NCI-H146 (cell line): ENCODE results near the gene SLC9A9.

Experiments used
- DNase-seq: peaks from one replicate; lab custom pipeline; 2025; lab: John Stamatoyannopoulos, UW

Gene SLC9A9

DNA sequence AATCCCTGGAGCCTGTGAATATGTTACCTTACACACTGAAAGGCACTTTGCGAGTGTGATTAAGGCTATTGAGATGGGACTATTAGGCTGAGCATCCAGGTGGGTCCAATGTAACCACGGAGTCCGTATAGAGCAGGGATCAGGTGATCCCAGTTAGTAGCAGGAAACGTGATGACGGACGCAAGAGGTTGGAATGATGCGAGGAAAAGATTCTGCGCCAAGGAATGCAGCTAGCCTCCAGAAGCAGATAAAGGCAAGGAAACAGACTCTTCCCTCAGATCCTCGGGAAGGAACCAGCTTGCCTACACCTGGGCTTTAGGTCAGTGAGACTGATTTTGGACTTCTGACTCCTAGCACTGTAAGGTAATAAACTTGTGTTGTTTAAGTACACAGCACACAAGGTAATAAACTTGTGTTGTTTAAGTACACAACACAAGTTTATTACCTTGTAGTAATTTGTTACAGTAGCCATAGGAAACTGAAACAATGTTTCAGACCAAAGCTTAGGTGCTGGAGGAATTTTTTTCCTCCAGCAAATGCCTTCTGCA, 603.7 kb downstream of the SLC9A9 start:
- DNase-seq = no peak

DNA sequence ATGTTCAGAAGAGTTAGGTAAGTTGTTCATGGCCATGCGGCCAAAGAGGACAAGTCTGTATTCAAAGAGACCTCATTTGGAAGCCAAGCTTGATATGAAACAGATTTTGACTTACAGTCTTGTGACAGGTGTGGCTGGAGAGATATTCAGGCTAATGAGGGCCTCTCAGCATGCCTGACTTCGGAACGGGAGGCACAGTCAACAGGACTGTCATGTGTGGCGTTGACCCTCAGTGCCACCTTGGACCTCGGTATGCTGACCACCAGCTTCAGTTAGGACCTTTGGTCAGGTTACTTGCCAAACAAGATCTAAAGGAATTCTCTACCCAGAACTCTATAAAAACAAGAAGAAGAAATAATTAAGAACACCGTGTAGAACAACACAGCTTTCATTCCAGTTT, 604.6 kb downstream of the SLC9A9 start:
- no peak for DNase-seq

- DNase-seq = no peak
Observed at GRCh38 chr3:143242691-143243090, 605.6 kb downstream of the SLC9A9 start.

DNA sequence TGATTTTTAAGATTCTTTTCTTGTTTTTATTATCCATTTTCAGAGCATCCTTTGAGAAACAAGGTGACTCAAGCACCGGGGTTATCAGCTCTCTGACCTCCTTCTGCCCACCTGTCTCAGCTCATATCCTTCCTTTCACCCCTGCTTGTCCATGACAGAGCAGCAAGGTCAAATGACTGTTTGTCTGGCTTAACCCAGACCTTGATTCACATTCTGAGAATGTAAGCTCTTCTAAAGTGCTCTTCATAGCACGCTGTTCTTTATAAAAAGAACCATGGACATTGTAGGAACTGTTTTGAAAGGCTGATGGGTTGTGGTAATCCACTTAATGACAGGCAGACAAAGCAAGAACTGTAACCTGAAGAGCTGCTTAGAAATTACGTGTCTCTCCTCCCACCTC, 606.2 kb downstream of the SLC9A9 start:
- DNase-seq = peak; percentile 66

DNA sequence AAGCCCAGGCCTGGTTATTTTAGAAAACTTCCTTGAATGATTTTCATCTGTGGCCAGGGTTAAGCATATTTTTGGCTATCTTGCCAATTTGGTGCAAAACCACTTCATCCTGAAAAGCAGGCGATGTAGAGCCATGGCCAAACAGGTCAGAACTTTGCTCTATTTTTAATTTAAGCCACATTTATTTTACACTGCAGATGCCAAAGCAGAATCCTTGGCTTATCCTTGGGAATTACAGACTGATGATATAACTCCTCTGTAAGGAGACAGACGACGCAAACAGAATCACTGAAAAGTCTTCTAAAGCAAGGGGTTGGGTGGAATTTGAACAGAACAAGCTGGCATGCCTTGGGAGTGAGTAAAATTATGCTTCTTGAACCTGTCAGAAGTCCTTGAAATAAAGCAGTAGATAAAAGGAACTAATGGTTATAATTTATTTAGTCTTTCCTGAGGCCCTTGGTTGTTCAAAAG, 606.8 kb downstream of the SLC9A9 start:
- no peak for DNase-seq

DNA sequence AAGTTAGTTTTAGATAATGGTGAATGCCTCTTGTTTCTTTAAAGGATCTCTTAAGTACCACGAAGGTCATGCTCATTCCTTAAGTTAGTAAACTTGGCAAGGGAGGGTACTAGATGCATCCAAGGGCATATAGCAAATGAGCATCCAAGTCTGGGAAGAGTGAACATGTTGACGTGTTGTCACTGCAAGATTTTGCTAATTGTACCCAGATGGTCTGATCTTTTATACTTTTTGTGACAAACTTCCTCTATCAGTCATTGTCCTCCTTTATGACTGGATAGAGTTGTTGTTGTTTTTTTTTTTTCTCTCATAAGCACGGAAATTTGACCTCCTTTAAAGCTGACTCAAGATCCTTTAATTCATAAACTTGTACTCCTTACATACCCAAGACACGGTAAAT, 607.4 kb downstream of the SLC9A9 start:
- DNase-seq = no peak

DNA sequence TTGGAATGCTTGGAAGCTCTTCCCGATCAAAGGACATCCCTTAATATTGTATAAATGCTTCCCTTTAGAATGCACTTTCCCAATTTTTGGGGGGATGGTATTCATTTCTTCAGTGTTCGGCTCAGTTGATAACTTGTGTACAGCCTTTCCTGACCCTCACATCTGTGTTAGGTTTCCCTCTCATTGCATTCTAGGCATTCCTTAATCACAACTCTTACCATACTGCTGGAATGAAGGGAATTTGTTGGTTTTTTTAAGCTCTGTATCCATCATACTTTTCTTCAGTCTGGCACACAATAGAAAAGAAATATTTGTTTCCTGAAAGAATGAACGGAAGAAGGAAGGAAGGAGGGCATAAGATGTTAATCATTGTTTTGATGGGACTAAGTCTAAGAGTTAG, 609.2 kb downstream of the SLC9A9 start:
- DNase-seq = no peak

DNA sequence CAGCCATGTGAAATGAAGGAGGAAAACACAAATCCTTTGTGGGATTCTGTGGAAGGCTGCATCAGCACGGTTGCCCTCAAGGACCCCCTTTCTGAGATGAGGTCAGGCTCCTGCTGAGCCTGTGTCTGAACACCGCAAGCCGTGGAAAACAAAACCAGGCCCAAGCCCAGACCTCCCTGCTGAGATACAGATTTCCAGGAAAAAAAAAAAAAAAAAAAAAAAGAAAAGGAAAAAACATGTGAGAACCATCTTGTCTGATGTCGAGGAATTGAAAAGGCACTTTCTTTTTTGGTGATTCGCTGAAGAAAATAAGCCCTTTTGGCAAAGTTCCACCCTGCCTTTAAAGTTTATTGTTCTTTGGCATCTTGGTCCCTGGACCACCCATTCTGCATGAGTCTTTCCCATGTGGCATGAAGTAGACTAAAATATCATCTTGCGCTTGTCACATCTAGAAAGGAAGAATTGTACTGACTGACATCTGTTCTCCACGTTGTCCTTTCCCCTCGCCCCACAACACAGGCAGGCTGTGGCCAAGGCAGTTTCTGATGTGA, 611.1 kb downstream of the SLC9A9 start:
- peak; percentile 32 for DNase-seq

- DNase-seq = no peak
Observed at GRCh38 chr3:143236226-143236964, 611.9 kb downstream of the SLC9A9 start.

DNA sequence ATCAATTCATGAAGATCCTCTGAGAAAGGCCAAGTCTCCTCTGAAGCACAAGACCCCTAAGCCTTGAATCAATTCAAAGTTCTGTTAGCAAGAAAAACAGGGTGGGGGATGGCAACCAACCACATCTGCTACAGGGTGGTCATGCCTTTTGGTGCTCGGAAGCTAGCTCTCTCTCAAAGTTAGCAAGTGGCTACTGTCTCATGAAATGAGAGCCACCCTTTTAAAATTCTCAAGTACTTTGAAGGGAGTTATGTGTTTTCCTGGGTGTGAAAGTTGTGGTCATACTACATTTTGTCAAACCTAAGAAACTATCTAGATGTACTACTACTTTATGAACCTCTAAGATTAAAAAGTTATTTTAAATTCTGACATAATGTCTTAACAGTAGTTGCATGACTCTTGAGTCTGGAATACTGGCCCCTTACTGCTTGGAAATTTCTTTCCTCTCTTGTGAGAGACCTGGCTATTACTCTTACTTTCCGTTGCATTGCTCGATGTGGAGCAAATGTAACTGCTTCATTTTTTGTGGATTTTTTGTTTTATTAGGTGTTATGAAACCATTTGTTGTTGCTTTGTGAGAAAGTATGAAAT, 612.6 kb downstream of the SLC9A9 start:
- DNase-seq = no peak

DNA sequence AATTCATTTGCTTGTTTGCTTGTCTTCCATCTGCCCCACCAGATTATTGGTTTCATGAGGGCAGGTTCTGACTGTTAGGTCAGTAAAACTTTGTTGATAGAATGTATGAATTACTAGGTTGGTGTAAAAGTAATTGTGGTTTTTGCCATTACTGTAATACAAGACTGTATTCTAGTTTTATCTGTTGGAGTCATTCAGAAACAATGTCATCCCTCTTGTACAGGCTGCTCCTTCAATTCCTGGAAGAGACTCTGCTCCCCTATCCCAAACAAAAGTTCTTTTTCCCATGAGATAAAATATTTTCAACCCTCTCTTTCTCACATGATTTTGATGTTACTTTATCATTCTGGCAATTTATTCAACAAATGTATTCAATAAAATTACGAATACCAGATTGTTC, 613.7 kb downstream of the SLC9A9 start:
- DNase-seq = no peak

GRCh38 chr3:143232981-143233380, 615.3 kb downstream of the SLC9A9 start:
- DNase-seq = no peak

GRCh38 chr3:143228405-143228804, 619.9 kb downstream of the SLC9A9 start:
- DNase-seq = no peak

GRCh38 chr3:143226678-143227291, 621.5 kb downstream of the SLC9A9 start:
- peak; percentile 48 for DNase-seq

DNA sequence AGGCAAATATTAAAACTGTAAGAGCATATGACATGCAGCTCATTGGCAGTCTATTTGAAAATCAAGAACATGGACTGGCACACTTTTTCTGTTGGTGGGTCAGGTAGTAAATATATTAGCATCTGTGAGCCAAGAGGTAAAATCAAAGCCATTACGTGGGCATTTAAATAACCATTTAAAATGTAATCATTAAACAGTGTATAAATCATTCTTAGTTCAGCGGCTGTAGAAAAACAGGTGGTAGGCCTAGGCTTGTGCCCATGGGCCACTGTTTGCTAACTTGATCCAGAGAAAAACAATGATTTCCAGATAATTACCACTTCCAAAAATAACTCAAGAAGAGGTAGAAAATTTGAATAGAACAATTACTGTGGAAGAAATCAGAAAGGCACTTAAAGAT, 623.6 kb downstream of the SLC9A9 start:
- peak; percentile 62 for DNase-seq

DNA sequence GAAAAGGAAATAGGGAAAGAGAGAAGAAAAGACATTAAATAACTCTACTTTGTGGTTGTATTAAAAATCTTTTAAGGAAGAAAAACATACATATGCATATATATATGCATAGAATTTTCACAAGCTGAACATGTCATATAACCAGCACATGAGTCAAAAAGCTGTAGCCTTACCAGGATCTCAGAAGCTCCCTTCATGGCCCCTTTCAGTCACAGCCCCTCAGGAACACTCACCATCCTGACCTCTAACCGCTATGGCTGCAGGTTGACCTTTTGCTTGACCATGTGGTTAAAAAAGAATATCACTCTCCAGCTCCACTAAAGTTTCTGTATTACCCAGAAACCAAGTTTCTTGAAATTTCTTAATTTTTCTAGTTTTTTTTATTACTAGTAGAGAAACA, 625.3 kb downstream of the SLC9A9 start:
- no peak for DNase-seq

DNA sequence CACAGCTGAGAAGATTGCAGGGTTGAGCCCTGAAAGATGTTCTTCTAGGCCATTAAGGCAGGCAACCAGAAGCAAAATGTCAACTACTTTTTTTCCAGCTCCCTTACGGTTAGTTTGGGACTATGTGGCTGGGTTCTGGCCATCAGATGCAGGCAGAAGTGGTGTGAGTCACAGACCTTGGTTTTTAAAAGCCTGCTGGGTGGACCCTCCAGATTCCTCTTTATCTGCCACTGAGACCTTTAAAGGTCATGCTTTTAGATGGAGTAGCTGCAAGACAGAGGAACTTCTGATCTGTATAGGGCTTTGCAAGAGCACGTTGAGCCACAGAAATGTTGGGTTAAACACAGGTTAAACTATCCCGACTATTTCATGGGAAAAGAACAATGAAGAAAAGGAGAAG, 625.8 kb downstream of the SLC9A9 start:
- DNase-seq = no peak

DNA sequence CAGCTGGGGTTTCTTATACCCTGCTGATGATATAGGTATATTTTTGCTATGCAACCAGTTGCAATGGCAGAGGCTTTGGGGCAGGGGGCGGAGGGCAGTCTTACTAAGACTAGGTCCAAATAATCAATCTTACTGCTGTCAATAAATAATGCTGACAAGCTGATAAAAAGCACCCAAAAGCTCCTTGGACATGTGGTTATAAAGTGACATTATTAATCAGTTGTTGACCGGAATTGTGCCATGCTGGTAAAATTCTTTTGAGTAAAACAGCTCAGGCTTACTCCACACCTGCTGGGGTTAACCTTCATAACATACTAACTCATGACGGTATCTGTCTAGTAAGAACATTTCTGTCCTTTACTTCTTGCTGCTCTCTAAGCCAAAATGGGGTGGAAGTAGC, 626.8 kb downstream of the SLC9A9 start:
- no peak for DNase-seq

DNA sequence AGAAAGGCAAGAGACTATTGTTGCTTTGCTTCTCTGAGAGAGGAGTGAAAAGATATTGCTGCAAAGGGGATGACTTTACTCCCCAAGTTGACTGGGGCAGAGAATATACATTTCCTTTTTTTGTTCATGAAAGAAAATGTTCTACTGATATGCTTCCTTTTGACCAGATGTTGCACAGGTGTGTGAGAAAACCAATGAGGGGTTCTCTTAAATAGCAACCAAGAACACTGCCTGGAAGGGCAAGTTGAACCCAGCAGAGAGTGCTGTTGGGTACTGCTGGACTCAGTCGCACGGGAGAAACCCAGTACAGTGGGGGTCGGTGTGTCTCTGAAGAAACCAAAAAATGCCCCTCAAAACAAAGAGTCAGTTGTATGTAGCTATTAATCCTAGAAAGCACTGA, 627.5 kb downstream of the SLC9A9 start:
- no peak for DNase-seq

GRCh38 chr3:143218166-143218835, 630.0 kb downstream of the SLC9A9 start:
- DNase-seq = no peak

DNA sequence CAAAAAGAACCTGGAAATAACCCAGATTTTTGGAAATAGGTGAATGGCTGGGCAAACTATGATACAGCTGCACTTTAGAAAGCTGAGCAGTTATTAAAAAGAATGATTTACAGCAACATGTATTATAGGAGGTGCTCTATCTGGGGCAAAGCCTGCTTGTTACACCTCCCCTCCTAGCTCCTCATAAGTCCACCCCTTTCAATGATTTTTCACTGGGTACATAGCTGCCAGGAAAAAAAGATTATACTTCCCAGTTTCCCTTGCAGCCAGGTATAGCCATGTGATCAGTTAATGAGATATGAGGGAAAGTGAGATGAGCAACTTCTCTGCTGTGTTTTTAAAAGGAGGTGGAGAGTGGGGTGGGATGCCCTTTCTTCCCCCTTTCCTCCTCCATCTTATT, 631.0 kb downstream of the SLC9A9 start:
- no peak for DNase-seq

- no peak for DNase-seq
Observed at GRCh38 chr3:143216709-143217182, 631.5 kb downstream of the SLC9A9 start.
